GM19467 (cell line): ENCODE data around the gene TRIM56.
"Not testable (repeated sequence)": the region's sequence is repeated elsewhere in the genome, so short reads cannot be mapped to it uniquely, and the experiment has no call there.

Experiments
- ATAC-seq: cut with Tn5 transposase; IDR thresholded peaks from one replicate; pipeline ENCODE4 v1.9.1; 2021; ENCODE audit warnings: mild to moderate bottlenecking, moderate library complexity; ENCODE audit not compliant: unreplicated experiment

TRIM56 gene

DNA sequence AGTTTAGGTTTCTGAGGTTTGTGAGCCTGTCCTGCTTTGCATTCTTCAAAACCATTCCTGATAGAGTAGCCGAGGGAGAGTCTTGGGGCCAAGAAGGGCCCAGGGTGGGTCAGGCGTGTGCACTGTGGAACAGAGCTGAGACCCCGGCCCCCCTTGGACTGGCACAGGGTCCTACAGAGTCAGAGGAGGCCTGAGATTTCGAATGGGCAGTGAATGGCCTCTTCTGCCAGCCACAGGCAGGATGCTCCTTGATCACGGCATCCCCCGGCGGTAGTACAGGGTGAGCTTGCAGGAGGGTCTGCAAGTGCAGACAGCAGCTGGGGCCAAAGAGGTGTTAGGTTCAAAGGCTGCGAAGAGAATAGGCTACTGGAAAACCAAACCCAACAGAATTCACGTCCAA, 4.6 kb downstream of the TRIM56 start:
- ATAC-seq: no peak

DNA sequence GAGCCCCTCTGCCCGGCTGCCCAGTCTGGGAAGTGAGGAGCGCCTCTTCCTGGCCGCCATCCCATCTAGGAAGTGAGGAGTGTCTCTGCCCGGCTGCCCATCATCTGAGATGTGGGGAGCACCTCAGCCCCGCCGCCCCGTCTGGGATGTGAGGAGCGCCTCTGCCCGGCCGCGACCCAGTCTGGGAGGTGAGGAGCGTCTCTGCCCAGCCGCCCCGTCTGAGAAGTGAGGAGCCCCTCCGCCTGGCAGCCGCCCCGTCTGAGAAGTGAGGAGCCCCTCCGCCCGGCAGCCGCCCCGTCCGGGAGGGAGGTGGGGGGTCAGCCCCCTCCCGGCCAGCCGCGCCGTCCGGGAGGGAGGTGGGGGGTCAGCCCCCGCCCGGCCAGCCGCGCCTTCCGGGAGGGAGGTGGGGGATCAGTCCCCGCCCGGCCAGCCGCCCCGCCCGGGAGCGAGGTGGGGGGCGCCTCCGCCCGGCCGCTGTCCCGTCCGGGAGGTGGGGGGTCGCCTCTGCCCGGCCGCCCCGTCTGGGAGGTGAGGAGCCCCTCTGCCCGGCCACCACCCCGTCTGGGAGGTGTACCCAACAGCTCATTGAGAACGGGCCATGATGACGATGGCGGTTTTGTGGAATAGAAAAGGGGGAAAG, 7.1 kb downstream of the TRIM56 start:
- ATAC-seq: not testable (repeated sequence)

DNA sequence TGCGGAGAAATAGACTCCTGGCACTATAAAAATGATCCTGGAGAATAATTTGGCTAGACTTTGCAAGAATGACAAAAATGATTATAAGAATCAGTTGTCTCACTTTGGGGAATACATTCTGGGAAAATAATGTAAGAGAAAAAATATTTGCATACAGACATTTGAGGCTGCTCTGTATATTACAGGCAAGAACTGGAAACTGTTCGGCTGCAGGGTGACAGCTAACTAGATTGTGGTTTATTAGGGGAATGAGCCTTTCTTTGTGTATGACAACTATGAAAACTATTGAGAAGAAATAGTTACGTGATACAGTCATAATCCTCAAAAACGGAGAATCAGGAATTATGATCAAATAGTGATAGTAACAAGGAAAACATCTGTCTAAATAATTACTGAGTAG, 8.6 kb downstream of the TRIM56 start:
- no peak for ATAC-seq

DNA sequence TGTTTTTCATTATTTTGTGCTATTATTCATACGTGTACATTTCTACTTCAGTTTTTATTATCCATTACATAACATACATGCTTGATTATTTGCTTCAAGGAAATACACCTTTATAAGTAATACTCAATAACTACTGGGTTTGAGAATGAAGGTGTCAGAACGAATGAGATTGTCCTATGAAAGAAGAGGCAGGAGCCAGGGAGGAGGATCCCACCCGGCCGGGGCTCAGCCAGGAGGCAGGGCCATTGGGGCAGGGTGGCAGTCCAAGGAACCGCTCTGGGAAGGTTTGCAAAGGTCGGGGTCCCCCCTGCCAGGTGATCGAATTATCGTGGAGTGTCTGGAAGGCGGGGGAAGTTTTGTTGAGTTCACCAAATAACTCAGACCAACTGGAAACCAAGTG, 9.1 kb downstream of the TRIM56 start:
- ATAC-seq: no peak

DNA sequence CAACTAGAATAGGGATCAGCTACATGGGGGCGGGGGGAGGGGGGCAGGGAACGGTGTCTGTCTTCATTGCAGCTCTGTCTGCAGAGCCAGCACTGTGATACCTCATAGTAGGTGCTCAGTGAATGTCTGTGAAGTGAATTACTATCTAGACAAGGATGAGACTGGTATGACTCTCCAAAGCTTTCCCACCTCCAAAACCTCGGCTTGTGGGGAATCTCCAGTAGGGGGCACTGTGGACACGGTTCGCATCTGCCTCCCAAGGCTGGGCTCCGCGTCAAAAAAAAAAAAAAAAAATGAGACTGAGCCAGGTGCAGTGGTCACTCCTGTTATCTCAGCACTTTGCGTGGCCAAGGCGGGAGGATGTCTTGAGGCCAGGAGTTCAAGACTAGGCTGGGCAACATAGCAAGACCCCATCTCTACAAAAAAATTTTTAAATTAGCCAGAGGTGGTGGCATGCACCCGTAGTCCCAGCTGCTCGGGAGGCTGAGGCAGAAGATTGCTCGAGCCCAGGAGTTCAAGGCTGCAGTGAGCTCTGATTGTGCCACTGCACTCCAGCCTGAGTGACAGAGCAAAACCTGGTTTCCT, 9.6 kb downstream of the TRIM56 start:
- no peak for ATAC-seq

DNA sequence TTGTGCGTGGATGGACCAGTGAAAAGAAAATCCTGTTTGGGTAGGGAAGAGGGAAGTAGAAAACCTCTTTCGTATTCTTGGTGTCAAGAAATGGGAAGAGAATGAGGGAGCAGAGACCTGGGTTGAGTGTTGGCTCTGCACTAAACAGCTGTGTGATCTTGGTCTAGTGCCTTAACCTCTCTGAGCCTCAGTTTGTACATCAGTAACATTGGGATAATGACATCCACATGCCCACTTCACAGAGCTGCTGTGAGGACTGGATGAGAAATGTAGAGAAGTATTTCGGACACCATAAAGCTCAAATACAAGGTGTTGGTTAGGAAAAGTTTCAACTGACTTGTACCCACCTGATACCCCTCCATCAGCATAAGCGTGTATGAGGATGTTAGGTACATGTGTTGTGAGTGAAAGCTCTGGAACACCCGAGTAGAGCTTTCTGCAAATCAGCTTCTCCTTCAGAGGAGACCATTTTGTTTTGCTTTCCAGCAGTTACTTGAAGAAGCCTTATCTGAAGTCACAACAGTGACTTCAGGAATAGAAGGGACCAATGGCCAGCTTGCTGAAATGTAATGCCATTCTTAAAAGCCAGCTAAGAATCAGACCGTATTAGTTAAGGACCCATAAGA, 11.2 kb downstream of the TRIM56 start:
- ATAC-seq: no peak

DNA sequence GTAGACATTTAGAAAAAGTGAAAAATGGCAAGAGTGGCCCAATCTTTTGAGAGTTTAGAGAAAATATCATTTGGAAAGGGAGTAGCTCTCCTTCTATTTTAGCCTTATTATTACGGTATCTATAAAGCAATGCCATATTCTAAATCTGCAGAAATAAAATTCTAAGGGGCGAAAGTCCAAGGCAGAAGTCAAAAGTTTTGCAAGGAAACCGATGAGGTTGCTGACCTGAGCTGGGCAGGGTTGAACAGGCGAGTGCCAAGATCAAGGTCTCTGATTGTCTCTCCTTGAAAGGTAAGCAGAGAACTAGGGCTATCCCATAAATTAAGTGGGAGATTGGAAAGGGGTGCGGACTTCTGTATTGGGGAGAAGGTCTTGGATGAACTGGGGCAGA, 11.7 kb downstream of the TRIM56 start:
- no peak for ATAC-seq

DNA sequence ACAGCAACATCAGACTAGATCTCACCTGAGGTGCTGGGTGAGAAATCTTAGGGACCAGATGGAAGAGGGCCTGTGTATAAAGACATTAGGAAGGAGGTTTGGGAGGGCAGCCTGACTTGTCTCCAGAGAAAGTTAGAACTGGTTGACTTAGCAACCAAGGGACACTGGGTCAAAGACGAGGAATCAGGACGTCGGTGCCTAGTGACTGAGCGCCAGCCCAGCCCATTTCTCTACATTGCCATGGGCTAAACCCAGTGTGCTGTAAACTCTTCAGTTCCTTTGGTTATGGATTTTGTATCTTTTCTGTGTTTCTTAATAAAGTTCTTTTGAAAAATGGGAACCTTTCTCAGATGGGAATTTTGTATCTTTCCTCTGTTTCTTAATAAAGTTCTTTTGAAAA, 12.3 kb downstream of the TRIM56 start:
- no peak for ATAC-seq

DNA sequence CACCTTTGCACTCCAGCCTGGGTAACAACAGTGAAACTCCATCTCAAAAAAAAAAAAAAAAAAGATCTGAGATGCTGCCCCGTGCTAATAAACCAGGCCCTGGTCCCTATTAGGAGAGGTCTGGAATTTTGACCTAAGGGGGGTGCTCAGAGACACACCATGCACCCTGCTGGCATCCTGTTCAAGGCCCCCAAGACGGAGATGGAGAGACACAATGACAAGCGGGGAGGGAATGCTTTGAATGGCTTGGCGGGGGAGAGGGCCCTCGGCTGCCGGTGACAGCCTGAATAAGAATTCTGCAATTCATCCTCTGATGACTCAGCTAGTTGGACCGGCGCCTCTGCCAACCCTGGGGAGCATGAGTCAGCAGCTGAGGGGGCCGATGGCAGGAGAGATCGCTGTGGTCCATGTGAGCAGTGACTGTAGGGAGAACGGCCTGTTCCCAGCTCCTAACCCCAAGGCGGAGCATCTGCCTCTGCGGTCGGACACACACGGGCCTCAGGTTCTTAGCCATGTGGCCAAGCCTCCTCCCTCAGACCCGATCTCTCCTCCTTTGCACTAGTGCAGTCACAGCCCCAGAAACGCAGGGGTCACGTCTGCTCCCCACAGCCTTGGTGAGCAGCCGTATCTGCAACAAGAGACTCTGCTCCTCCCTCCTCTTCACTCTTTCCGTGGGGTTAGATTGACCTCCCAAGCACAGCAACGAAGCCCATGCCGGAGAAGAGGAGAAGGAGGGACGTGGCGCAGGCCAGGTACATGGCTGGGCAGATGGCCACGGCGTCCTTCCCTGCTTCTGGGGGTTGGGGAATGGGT, 14.9 kb downstream of the TRIM56 start:
- ATAC-seq: no peak

DNA sequence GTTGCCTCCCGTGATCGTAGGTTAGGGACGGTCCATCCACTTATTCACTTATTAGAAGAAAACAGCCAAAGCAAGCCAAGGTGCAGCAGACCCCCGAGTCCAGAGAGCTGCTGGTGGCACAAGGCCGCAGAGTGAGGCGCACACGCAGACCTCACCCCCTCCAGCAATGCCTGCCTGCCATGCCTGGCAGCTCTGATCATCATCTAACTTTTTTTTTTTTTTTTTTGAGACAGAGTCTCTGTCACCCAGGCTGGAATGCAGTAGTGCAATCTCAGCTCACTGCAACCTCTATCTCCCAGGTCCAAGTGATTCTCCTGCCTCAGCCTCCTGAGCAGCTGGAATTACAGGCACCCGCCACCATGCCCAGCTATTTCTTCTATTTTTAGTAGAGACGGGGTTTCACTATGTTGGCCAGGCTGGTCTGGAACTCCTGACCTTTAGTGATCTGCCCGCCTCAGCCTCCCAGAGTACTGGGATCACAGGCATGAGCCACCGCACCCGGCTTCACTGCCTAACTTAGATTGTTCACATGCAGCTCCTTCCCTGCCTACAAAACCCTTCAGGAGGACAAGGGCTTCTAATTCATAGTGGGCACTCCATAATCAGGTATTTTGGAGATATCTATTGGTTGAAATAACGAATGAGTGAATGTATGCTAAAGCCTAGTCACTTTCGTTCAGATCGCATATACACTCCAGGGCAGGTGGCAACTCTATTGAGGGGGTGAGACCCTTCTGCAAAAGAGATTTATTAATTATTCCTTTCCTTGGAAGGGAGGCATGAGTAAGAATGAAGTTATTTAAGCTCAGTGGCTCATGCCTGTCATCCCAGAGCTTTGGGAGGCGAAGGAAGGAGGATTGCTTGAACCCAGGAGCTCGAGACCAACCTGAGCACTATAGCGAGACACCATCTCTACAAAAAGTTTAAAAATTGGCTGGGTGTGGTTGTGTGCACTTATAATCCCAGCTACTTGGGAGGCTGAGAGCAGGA, 15.9 kb downstream of the TRIM56 start:
- ATAC-seq: no peak

DNA sequence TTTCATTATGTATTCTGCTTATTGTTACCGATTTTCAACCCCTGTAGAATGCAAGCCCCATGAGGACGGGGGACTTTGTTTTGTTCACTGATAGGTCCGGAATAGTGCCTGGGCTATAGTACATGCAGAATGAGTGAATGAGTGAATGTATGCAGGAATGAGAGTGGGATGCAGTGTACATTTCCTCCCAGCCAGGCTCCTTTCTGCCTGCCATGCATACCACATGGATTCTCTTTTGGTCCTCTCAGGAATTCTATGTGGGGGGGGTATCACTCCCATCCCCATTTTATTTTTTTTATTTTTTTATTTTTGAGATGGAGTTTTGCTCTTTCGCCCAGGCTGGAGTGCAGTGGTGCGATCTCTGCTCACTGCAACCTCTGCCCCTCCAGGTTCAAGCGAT, 16.7 kb downstream of the TRIM56 start:
- ATAC-seq: no peak

DNA sequence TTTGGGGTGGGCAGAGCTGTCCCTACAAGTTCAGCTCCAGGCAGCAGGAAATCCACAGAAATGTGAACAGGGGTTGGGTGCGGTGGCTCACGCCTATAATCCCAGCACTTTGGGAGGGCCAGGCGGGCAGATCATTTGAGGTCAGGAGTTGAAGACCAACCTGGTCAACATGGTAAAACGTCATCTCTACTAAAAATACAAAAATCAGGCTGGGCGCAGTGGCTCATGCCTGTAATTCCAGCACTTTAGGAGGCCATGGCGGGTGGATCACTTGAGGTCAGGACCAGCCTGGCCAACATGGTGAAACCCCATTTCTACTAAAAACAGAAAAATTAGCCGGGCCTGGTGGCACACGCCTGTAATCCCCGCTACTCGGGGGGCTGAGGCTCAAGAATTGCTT, 18.4 kb downstream of the TRIM56 start:
- not testable (repeated sequence) for ATAC-seq

DNA sequence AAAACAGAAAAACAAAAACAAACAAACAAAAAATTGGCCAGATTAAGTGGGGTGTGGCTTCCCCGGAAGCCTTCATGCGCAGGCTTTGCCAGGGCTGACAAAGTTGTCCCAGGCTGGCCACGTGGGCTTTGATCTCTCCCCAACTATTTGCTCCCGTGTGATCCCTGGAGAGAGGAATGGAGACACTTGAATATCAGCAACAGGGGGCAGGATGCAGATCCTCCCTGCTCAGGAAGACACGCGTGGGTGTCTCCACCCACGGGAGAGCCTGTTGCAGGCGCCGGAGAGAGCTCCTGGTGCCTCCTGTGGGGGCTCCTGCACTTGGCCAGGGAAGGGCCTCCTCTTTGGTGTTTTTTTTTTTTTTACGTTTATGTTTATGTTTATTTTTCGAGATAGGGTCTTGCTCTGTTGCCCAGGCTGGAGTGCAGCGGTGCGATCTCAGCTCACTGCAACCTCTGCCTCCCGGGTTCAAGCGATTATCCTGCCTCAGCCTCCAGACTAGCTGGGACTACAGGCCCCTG, 19.0 kb downstream of the TRIM56 start:
- ATAC-seq: no peak

DNA sequence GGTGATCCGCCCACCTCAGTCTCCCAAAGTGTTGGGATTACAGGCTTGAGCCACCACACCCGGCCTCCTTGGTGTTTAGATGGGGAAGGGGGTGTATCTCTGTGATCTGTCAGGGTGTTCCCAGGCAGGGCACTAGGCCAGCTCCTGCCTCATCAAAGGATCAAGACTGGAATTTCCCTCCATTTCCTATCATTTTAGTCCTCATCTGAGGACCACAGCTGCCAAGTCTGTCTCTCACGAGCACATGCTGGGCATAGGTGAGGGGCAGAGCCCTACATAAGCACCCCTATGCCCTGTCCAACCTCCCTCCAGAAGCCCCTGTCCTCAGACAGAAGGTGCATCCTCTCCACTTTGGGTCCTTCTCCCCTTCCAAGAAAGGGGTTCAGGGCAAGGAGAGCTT, 19.5 kb downstream of the TRIM56 start:
- no peak for ATAC-seq

DNA sequence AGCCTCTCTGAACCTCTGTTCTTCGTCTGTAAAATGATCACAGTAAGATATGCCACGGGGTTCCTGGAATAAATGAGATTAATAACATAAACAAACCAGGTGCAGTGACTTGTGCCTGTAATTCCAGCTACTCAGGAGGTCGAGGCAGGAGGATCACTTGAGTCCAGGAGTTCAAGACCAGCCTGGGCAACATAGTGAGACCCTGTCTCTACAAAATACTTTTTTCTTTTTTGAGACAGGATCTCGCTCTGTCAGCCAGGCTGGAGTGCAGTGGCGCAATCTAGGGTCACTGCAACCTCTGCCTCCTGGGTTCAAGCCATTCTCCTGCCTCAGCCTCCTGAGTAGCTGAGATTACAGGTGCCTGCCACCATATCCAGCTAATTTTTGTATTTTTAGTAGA, 20.0 kb downstream of the TRIM56 start:
- ATAC-seq: not testable (repeated sequence)

DNA sequence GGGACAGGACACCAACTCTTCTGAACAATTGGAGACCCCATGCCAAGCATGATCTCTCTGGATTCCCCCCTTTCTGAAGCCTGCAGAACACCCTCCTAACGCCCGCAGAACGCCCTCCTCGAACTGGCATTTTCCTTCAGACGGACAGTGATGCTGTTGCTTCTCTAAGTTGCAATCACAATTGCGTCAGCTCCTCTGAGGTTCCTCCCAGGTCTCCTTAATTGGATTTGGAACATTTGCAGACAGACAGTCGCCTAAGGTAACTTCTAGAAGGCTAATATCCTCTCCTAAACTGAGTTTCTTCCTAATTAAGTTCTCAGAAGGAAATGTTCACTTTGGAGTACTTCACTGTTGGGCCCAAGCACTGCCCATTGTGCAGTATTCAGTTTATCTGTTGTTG, 21.1 kb downstream of the TRIM56 start:
- no peak for ATAC-seq

DNA sequence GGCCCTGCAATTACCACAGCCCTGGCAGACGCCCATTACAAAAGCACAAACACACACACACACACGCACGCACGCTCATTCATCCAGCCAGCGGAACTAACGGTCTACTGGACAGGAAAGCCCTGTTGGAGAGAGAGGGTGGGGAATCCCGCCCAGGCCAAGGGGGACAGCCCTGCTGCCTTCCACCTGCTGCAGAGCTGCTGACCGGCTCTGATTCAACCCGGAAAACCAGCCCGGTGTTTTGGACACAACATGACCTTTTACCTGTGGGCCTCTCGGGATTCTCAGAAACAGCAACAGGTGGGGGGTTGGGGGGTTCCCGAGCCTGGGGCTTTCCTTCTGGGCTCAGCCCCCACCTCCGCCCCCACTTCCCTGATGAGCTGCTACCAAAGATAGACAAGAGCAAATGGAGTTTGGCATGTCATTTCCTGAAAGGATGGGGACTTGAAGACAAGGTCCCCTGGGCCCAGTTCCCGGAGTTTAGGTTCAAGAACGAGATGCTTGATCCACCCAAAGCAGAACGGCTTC, 23.1 kb downstream of the TRIM56 start:
- no peak for ATAC-seq

DNA sequence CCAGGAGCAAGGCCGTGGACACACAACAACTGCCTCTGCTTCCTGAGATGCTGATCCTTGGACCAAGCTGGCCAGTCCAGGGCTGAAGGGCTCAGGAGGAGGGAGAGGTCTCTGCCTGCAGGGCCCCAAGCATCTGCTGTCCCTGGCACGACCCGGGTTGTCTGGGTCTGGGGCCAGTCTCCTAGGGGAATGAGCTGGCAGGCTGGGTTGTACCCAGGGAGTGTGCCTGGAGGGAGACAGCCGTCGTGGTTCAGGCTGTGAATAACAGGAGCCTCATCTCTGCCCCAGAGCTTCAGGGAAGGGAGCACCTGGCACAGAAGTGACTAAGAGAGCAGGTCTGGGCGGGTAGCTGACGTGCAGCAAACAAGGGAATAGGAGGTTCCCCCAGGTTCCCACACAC, 23.7 kb downstream of the TRIM56 start:
- no peak for ATAC-seq

DNA sequence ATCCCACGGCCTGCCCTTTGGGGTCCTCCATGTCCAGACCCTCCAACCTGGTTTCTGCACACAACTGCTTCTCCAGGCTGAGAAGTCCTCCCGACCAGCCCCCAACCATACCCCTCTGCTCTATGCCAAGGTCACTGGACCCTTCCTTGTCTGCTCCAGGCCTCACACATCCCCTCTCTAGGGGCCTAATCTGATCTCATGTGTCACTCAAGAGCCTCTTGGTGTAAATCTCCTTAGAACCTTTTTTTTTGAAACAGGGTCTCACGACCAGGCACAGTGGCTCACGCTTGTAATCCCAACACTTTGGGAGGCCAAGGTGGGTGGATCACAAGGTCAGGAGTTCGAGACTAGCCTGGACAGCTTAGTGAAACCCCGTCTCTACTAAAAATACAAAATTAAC, 24.1 kb downstream of the TRIM56 start:
- no peak for ATAC-seq

DNA sequence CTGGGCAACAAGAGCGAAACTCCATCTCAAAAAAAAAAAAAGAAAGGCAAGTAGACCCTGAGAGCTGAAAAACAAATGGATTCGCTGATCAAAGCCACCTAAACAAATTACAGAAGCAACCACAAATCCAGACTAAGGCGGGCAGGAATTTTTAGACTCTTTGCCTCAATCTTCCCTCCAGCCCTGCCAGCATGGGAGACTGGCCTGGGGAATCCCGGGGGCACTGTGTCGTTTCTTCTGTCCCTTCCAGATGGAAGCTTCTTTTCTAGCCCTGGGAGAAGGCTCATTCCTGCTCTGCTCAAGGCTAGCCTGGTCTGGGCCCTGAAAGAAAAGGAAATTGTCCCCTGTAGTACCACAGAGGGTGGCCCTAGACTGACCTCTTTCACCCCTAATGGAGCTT, 26.0 kb downstream of the TRIM56 start:
- ATAC-seq: no peak
